HepG2 (cell line): Measurements from ENCODE around the gene SPATA33. TPM values are rescaled to one million over a fixed set of nuclear protein-coding genes. Genes with fewer than 3 reads are reported as not detected.

Source experiments
- AKAP8 ChIP-seq: sonication (generic); formaldehyde crosslinking; IDR thresholded peaks from 2 replicates; pipeline ENCODE4 v1.5.1; 2020; ENCODE audit warnings: mild to moderate bottlenecking, missing genetic modification reagents
- ATF7 ChIP-seq, 2 experiments: fragments of 450-650 bp in 1 of 2; sonication (generic) in 1 of 2; formaldehyde crosslinking in 1 of 2; IDR thresholded peaks; 2 replicates each; pipeline versions ENCODE4 v1.4.0 to v1.6.1; 2016 to 2020; ENCODE audit warnings: antibody characterized with exemption in 1 of 2, mild to moderate bottlenecking in 1 of 2, missing genetic modification reagents in 1 of 2
- CC2D1A ChIP-seq: sonication (generic); formaldehyde crosslinking; IDR thresholded peaks from 2 replicates; pipeline ENCODE4 v1.8.1; 2023; ENCODE audit warnings: mild to moderate bottlenecking, missing genetic modification reagents
- FOSL1 ChIP-seq: sonication (generic); formaldehyde crosslinking; IDR thresholded peaks from 2 replicates; pipeline ENCODE4 v1.9.0; 2021; ENCODE audit warnings: missing genetic modification reagents, borderline replicate concordance
- FOXK1 ChIP-seq: sonication (generic); formaldehyde crosslinking; IDR thresholded peaks from 2 replicates; pipeline ENCODE4 v1.4.0; 2020; ENCODE audit warnings: low read depth, missing genetic modification reagents, borderline replicate concordance
- GTF3A ChIP-seq: sonication (generic); formaldehyde crosslinking; conservative IDR thresholded peaks from 2 replicates; pipeline ENCODE4 v1.4.0; 2020; ENCODE audit warnings: mild to moderate bottlenecking, missing genetic modification reagents
- KAT7 ChIP-seq: IDR thresholded peaks from 2 replicates; pipeline ENCODE4 v1.6.1; 2018; ENCODE audit warnings: borderline replicate concordance, missing compliant biosample characterization
- MTA1 ChIP-seq: sonication (generic); formaldehyde crosslinking; IDR thresholded peaks from 2 replicates; pipeline ENCODE4 v1.4.0; 2020; ENCODE audit warnings: missing genetic modification reagents, mild to moderate bottlenecking, borderline replicate concordance
- MYC ChIP-seq: sonication (generic); formaldehyde crosslinking; IDR thresholded peaks from 2 replicates; pipeline ENCODE4 v1.9.0; 2021; ENCODE audit warnings: missing genetic modification reagents, borderline replicate concordance
- NBN ChIP-seq: fragments of 450-650 bp; conservative IDR thresholded peaks from 2 replicates; pipeline ENCODE4 v1.6.1; 2017
- NONO ChIP-seq, 2 experiments: fragments of 450-650 bp in 1 of 2; sonication (generic) in 1 of 2; formaldehyde crosslinking in 1 of 2; IDR thresholded peaks in 1 of 2; conservative IDR thresholded peaks in 1 of 2; 2 replicates each; pipeline versions ENCODE4 v1.6.1 to v1.8.0; 2017 to 2022; ENCODE audit warnings: mild to moderate bottlenecking in 1 of 2, missing genetic modification reagents in 1 of 2, moderate library complexity in 1 of 2
- POLR2A ChIP-seq, 2 experiments: IDR thresholded peaks; 2 replicates each; pipeline ENCODE4 v1.6.1; 2011; ENCODE audit warnings: low read depth in 2 of 2, low read length in 2 of 2, mild to moderate bottlenecking in 1 of 2, moderate library complexity in 1 of 2; ENCODE audit not compliant: insufficient read depth in 1 of 2
- REL ChIP-seq: sonication (generic); formaldehyde crosslinking; conservative IDR thresholded peaks from 2 replicates; pipeline ENCODE4 v1.8.0; 2022; ENCODE audit warnings: mild to moderate bottlenecking, missing genetic modification reagents, moderate library complexity
- RXRA ChIP-seq: sonication (generic); formaldehyde crosslinking; IDR thresholded peaks from 2 replicates; pipeline ENCODE4 v1.5.1; 2020; ENCODE audit warnings: missing genetic modification reagents
- TBL1XR1 ChIP-seq: fragments of 150-350 bp; IDR thresholded peaks from 2 replicates; pipeline ENCODE4 v1.6.1; 2014; ENCODE audit warnings: borderline replicate concordance, low read length; ENCODE audit not compliant: partially characterized antibody
- ZFP36 ChIP-seq: fragments of 150-350 bp; IDR thresholded peaks from 2 replicates; pipeline ENCODE4 v1.6.1; 2018; ENCODE audit warnings: borderline replicate concordance, low read length, low read depth; ENCODE audit not compliant: partially characterized antibody
- ZMYM3 ChIP-seq: sonication (generic); formaldehyde crosslinking; IDR thresholded peaks from 2 replicates; pipeline ENCODE4 v1.5.1; 2020; ENCODE audit warnings: mild to moderate bottlenecking, missing genetic modification reagents
- ZNF615 ChIP-seq: sonication (generic); formaldehyde crosslinking; IDR thresholded peaks from 2 replicates; pipeline ENCODE4 v1.5.0; 2020; ENCODE audit warnings: mild to moderate bottlenecking, missing genetic modification reagents, borderline replicate concordance
- ZNF660 ChIP-seq: sonication (generic); formaldehyde crosslinking; IDR thresholded peaks from 2 replicates; pipeline ENCODE4 v1.5.1; 2020; ENCODE audit warnings: mild to moderate bottlenecking, low read depth, missing genetic modification reagents, borderline replicate concordance
- ZNF780A ChIP-seq: sonication (generic); formaldehyde crosslinking; IDR thresholded peaks from 2 replicates; pipeline ENCODE4 v1.8.0; 2022; ENCODE audit warnings: mild to moderate bottlenecking, missing genetic modification reagents, moderate library complexity
- polyA plus RNA-seq, 8 experiments: library from polyadenylated mRNA; depleted of rRNA in 3 of 8; stranded (reverse) in 7 of 8; unstranded in 1 of 8; fragments of >200 nt; fragmentation: Illumina TruSeq in 4 of 8; extraction: Trizol in 4 of 8; gene quantifications; 2 replicates each; pipeline versions ENCODE4 v1.2.1 to v1.2.3, GENCODE V29; 2011 to 2016; ENCODE audit warnings: low read depth in 4 of 8, missing spikeins in 1 of 8, mixed read lengths in 1 of 8; ENCODE audit not compliant: insufficient read depth in 1 of 8
- total RNA-seq, 5 experiments: library from RNA; depleted of rRNA; stranded (reverse); fragments of >200 nt; fragmentation: Illumina TruSeq; extraction: Trizol; gene quantifications; 2 replicates each; pipeline ENCODE4 v1.2.3, GENCODE V29; 2016; ENCODE audit warnings: low read depth in 1 of 5
- TF ChIP-seq, protein P1 (sequence below), 2 experiments: IDR thresholded peaks; 2 replicates each; pipeline ENCODE4 v1.6.1; 2011 to 2012; ENCODE audit warnings: low read length in 2 of 2, borderline replicate concordance in 1 of 2, low read depth in 1 of 2, mild to moderate bottlenecking in 1 of 2, moderate library complexity in 1 of 2
- TF ChIP-seq, protein P2 (sequence below): sonication (generic); formaldehyde crosslinking; IDR thresholded peaks from 2 replicates; pipeline ENCODE4 v1.4.0; 2020; ENCODE audit warnings: missing genetic modification reagents

The SPATA33 gene
- total and polyA plus RNA-seq, 2 of the 13 experiments (the other 11 are each of a cell fraction or from before 2014, with no cell fraction given), result 5.7 to 11.0 TPM

DNA sequence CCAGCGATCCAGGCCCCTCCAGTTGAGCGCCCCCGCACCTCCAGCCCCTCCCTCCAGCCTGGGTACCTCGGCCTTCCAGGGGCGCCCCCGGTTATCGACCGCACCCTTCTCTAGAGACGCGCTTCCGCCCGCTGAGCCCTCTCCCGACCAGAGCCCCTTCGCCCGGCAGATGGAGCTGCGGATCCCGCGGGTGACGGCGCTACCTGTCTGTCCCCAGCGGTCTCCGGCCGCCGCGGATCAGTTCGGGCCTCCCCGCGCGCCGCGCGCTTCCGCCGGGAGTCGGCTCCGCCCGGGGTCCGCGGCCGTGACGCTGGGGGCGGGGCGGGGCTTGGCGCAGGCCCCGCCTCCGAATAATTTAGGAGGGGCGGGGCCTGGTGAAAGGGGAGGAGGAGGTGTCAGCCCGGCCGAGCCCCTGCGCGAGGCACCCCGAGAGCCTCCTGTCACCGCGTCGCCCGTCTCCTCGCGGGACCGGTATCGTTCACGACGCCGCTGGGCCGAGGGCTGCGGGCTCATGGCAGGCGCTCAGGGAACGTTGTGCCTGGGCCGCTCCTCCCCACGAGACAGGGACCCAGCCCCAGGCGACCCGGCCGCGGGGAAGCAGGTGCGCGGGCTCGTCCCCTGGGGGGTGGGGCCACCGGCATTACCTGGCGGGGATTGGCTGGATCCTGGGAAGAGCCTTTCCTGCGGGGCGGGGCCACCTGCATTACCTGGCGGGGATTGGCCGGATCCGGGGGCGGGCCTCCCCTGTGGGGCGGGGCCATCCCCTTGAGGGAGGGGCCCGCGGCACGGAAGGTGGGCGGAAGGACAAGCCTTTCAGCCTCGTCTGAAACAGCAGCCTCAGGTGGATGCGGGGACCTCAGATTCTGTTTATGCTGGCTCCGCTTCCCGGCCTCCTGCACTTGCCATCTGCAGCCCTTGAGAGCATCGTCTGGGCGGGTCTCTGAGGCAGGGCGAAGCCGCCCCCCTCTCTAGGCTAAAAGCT is 44.1 kb downstream of the SPATA33 start, which contains the start of gene SPATA2L (continued):
- TF ChIP-seq AKAP8 (CRISPR knock-in tag) (no peak), CC2D1A (CRISPR knock-in tag) (0 out of 2 replicates have a peak, but pooled peaks have one; percentile 58), FOXK1 (CRISPR knock-in tag) (peak; percentile 15; the same call in 1 of the 2 replicates), ZNF780A (CRISPR knock-in tag) (no peak), MTA1 (peak; percentile 21; the same call in 1 of the 2 replicates), KAT7 (CRISPR knock-in tag) (no peak), ZMYM3 (CRISPR knock-in tag) (no peak), FOSL1 (CRISPR knock-in tag) (no peak), NBN (no peak), ZFP36 (no peak), MYC (CRISPR knock-in tag) (peak; percentile 61; the same call in 1 of the 2 replicates), ZNF615 (no peak), RXRA (CRISPR knock-in tag) (peak; percentile 39; the same call in 1 of the 2 replicates), GTF3A (CRISPR knock-in tag) (no peak), POLR2A (IDR thresholded peaks at IDR 0.05; ENCODE audit: insufficient read depth in 1 of 2, low read depth in 2 of 2, low read length in 2 of 2) (peak in 1 of 2 experiments; percentile 55; a peak in 1 of 4 replicates), ZNF660 (CRISPR knock-in tag) (no peak), ATF7 (IDR thresholded peaks at IDR 0.05) (no peak), ATF7 (CRISPR knock-in tag; IDR thresholded peaks at IDR 0.05) (no peak), TBL1XR1 (no peak), REL (CRISPR knock-in tag) (0 out of 2 replicates have a peak, but pooled peaks have one; percentile 67), NONO (IDR thresholded peaks at IDR 0.05) (no peak), NONO (CRISPR knock-in tag; conservative IDR thresholded peaks at IDR 0.05) (0 out of 2 replicates have a peak, but pooled peaks have one; percentile 56)
- TF ChIP-seq, protein P1, sequence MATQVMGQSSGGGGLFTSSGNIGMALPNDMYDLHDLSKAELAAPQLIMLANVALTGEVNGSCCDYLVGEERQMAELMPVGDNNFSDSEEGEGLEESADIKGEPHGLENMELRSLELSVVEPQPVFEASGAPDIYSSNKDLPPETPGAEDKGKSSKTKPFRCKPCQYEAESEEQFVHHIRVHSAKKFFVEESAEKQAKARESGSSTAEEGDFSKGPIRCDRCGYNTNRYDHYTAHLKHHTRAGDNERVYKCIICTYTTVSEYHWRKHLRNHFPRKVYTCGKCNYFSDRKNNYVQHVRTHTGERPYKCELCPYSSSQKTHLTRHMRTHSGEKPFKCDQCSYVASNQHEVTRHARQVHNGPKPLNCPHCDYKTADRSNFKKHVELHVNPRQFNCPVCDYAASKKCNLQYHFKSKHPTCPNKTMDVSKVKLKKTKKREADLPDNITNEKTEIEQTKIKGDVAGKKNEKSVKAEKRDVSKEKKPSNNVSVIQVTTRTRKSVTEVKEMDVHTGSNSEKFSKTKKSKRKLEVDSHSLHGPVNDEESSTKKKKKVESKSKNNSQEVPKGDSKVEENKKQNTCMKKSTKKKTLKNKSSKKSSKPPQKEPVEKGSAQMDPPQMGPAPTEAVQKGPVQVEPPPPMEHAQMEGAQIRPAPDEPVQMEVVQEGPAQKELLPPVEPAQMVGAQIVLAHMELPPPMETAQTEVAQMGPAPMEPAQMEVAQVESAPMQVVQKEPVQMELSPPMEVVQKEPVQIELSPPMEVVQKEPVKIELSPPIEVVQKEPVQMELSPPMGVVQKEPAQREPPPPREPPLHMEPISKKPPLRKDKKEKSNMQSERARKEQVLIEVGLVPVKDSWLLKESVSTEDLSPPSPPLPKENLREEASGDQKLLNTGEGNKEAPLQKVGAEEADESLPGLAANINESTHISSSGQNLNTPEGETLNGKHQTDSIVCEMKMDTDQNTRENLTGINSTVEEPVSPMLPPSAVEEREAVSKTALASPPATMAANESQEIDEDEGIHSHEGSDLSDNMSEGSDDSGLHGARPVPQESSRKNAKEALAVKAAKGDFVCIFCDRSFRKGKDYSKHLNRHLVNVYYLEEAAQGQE (IDR thresholded peaks at IDR 0.05; ENCODE audit: borderline replicate concordance in 1 of 2, low read depth in 1 of 2, low read length in 2 of 2), result 0 out of 4 replicates have a peak, but pooled peaks of 1 of the 2 experiments have one; percentile 18
- TF ChIP-seq, protein P2, sequence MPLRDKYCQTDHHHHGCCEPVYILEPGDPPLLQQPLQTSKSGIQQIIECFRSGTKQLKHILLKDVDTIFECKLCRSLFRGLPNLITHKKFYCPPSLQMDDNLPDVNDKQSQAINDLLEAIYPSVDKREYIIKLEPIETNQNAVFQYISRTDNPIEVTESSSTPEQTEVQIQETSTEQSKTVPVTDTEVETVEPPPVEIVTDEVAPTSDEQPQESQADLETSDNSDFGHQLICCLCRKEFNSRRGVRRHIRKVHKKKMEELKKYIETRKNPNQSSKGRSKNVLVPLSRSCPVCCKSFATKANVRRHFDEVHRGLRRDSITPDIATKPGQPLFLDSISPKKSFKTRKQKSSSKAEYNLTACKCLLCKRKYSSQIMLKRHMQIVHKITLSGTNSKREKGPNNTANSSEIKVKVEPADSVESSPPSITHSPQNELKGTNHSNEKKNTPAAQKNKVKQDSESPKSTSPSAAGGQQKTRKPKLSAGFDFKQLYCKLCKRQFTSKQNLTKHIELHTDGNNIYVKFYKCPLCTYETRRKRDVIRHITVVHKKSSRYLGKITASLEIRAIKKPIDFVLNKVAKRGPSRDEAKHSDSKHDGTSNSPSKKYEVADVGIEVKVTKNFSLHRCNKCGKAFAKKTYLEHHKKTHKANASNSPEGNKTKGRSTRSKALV (CRISPR knock-in tag), result 0 out of 2 replicates have a peak, but pooled peaks have one; percentile 46
